Prostate gland (tissue), 2 donors: ENCODE data around the gene ATP13A3. TPM values are rescaled to one million over a fixed set of nuclear protein-coding genes. Genes with fewer than 3 reads are reported as not detected.

ENCODE experiments used
- DNase-seq: peaks from one replicate; pipeline ENCODE4 v3.0.0-alpha.2; 2019; ENCODE audit warnings: low spot score
- H3K27ac ChIP-seq, 2 donors: fragments of 200-600 bp; sonication (generic); 2 replicates each; pipeline ENCODE4 v1.5.1; 2017 to 2019
- H3K27me3 ChIP-seq: fragments of 200-600 bp; sonication (generic); replicated peaks from 2 replicates; pipeline ENCODE4 v1.5.1; 2019; ENCODE audit not compliant: insufficient read depth
- H3K36me3 ChIP-seq, 2 donors: fragments of 200-600 bp; sonication (generic); 1 replicate in 1 of 2; 2 replicates in 1 of 2; pipeline versions ENCODE4 v1.5.1 to v1.8.1; 2017 to 2019
- H3K4me1 ChIP-seq: fragments of 200-600 bp; sonication (generic); replicated peaks from 2 replicates; pipeline ENCODE4 v1.5.1; 2019
- H3K4me3 ChIP-seq, 2 donors: fragments of 200-600 bp; sonication (generic); 2 replicates each; pipeline ENCODE4 v1.5.1; 2017 to 2019
- H3K9me3 ChIP-seq: fragments of 200-600 bp; sonication (generic); 2 replicates; pipeline ENCODE4 v1.5.1; 2017
- CTCF ChIP-seq, 4 experiments: fragments of 200-600 bp in 2 of 4; fragments of 450-650 bp in 2 of 4; sonication (generic) in 2 of 4; IDR thresholded peaks; 1 replicate in 3 of 4; 2 replicates in 1 of 4; pipeline ENCODE4 v1.5.1; 2016 to 2019; ENCODE audit warnings: antibody characterized with exemption in 4 of 4, mild to moderate bottlenecking in 2 of 4, moderate library complexity in 2 of 4
- POLR2A ChIP-seq: fragments of 450-650 bp; IDR thresholded peaks from one replicate; pipeline ENCODE4 v1.6.1; 2016; ENCODE audit warnings: antibody characterized with exemption, mild to moderate bottlenecking
- POLR2AphosphoS5 ChIP-seq: sonication (generic); formaldehyde crosslinking; IDR thresholded peaks from one replicate; pipeline ENCODE4 v1.6.1; 2017; ENCODE audit warnings: antibody characterized with exemption
- WGBS: methylation state at CpG from one replicate; pipeline ENCODE4 v1.1.5; 2018; 5-methylcytosine and 5-hydroxymethylcytosine counted together
- intact Hi-C: fragments of 100-400 bp; cut with DNase I; formaldehyde crosslinking; loops from one replicate; pipeline ENCODE4 v1.14.2; 2022
- total RNA-seq, 2 donors: library from RNA; depleted of rRNA; stranded (reverse); fragments of >200 nt; gene quantifications; one replicate each; pipeline ENCODE4 v1.1.0, GENCODE V29; 2016

The ATP13A3 gene
- total RNA-seq, 2 donors from 2014 or later, result 75.4 to 80.4 TPM

- no peak for DNase-seq
- Histone ChIP-seq H3K27me3 (peaks cover 8% of the 10 kb centered on the region), H3K27ac (no peak overlapping the region), H3K4me1 (no peaks in the 10 kb centered on the region), H3K9me3 (no peaks in the 10 kb centered on the region), H3K36me3 (no peaks in the 10 kb centered on the region), H3K4me3 (no peak overlapping the region)
- intact Hi-C loops, result no loop called here
- TF ChIP-seq POLR2AphosphoS5 (no peak), POLR2A (no peak), CTCF (IDR thresholded peaks at IDR 0.05) (no peak)
- WGBS, result 88% methylated on average over 9 of the region's 9 CpGs
These were observed 85.5 kb downstream of the ATP13A3 start for GRCh38 chr3:194401346-194401745.

- WGBS, result 91% methylated on average over 15 of the region's 15 CpGs
- H3K4me1 ChIP-seq, result no peaks in the 10 kb centered on the region
- no peaks in the 10 kb centered on the region for H3K36me3 ChIP-seq
- intact Hi-C loops, result no loop called here
- H3K4me3 ChIP-seq, result no peak overlapping the region
- H3K27me3 ChIP-seq, result peaks cover 8% of the 10 kb centered on the region
- TF ChIP-seq POLR2A (no peak), POLR2AphosphoS5 (no peak), CTCF (IDR thresholded peaks at IDR 0.05) (no peak)
- DNase-seq, result no peak
- no peak overlapping the region for H3K27ac ChIP-seq
- H3K9me3 ChIP-seq, result no peaks in the 10 kb centered on the region
These were observed 86.9 kb downstream of the ATP13A3 start for GRCh38 chr3:194399874-194400411.

- Histone ChIP-seq H3K9me3 (no peaks in the 10 kb centered on the region), H3K36me3 (no peaks in the 10 kb centered on the region), H3K4me1 (no peaks in the 10 kb centered on the region), H3K27me3 (peaks cover 8% of the 10 kb centered on the region), H3K27ac (no peak within 1 kb of the TSS), H3K4me3 (no peak within 1 kb of the TSS)
- intact Hi-C loops, result no loop called here
- 81% methylated on average over 2 of the region's 2 CpGs for WGBS
- no peak for DNase-seq
- TF ChIP-seq CTCF (IDR thresholded peaks at IDR 0.05) (no peak), POLR2AphosphoS5 (no peak), POLR2A (no peak)
These were observed 87.6 kb downstream of the ATP13A3 start, which contains the start of gene GP5 for GRCh38 chr3:194399166-194399565. TSS of gene GP5 (minus strand) at chr3:194399266. CDS start at chr3:194398282, 984 bp downstream.

GRCh38 chr3:194397757-194398312, 89.0 kb downstream of the ATP13A3 start:
- intact Hi-C loops, result no loop called here
- TF ChIP-seq POLR2A (no peak), POLR2AphosphoS5 (no peak), CTCF (IDR thresholded peaks at IDR 0.05) (no peak)
- WGBS, result 20% methylated on average over 34 of the region's 38 CpGs
- Histone ChIP-seq H3K4me1 (no peaks in the 10 kb centered on the region), H3K4me3 (no peak overlapping the region), H3K27me3 (peaks cover 8% of the 10 kb centered on the region), H3K27ac (no peak overlapping the region), H3K36me3 (no peaks in the 10 kb centered on the region), H3K9me3 (no peaks in the 10 kb centered on the region)
- no peak for DNase-seq
